ENCODE data around the gene CFAP20DC. TPM values are rescaled to one million over a fixed set of nuclear protein-coding genes. Genes with fewer than 3 reads are reported as not detected.

The CFAP20DC gene
- total and polyA plus RNA-seq, 2 experiments from 2014 or later, result 7.4 to 11.4 TPM

GRCh38 chr3:58898513-58898912, 151.3 kb downstream of the CFAP20DC start:
- Mint-ChIP-seq H3K27me3 (ENCODE audit: insufficient read depth, low read depth, poor library complexity) (no peaks in the 10 kb centered on the region), H3K36me3 (ENCODE audit: low read depth) (peaks cover 25% of the 10 kb centered on the region)
- ATAC-seq, result no peak

More at GRCh38 chr3:58898513-58898912, 151.3 kb downstream of the CFAP20DC start:
- H3K4me3 ChIP-seq, result no peak overlapping the region
- H3K36me3 ChIP-seq (ENCODE audit: insufficient read depth), result no peaks in the 10 kb centered on the region; the same call in 1 of the 2 replicates
- no peak for DNase-seq (ENCODE audit: low spot score)
- H3K4me2 ChIP-seq, result no peak overlapping the region
- H3K27me3 ChIP-seq (ENCODE audit: insufficient read depth), result no peaks in the 10 kb centered on the region
- 0 out of 2 replicates have a peak, but pooled peaks cover 7% of the 10 kb centered on the region for H3K9me2 ChIP-seq (ENCODE audit: insufficient read depth)
- TF ChIP-seq ZNF114 (CRISPR knock-in tag; IDR thresholded peaks at IDR 0.05) (no peak), STAT1 (IDR thresholded peaks at IDR 0.05; ENCODE audit: unreplicated experiment) (no peak), REST (IDR thresholded peaks at IDR 0.05; ENCODE audit: unreplicated experiment) (no peak), JUNB (IDR thresholded peaks at IDR 0.05; ENCODE audit: unreplicated experiment) (no peak), EZH2phosphoT487 (IDR thresholded peaks at IDR 0.05; ENCODE audit: unreplicated experiment) (no peak), ZNF331 (CRISPR knock-in tag; IDR thresholded peaks at IDR 0.05; ENCODE audit: low read depth) (no peak), CTCF (conservative IDR thresholded peaks at IDR 0.05; ENCODE audit: low read depth in 2 of 2) (no peak), ZNF462 (CRISPR knock-in tag; IDR thresholded peaks at IDR 0.05) (no peak), EZH2 (IDR thresholded peaks at IDR 0.05; ENCODE audit: low read depth, unreplicated experiment) (no peak), POLR2AphosphoS5 (IDR thresholded peaks at IDR 0.05; ENCODE audit: low read depth) (no peak), NANOG (IDR thresholded peaks at IDR 0.05; ENCODE audit: borderline replicate concordance) (no peak), CREB1 (CRISPR knock-in tag; IDR thresholded peaks at IDR 0.05; ENCODE audit: low read depth) (no peak), ETS1 (IDR thresholded peaks at IDR 0.05) (no peak)
- no peak overlapping the region for H3K27ac ChIP-seq (ENCODE audit: low read depth)
- H3K9me3 Mint-ChIP-seq, result peaks cover 31% of the 10 kb centered on the region
- H3K27ac Mint-ChIP-seq, result no peak overlapping the region
- no peak overlapping the region for H2AFZ ChIP-seq
- no peaks in the 10 kb centered on the region for H3K79me2 ChIP-seq (replicated peaks; ENCODE audit: insufficient read depth)
- no peak overlapping the region for H3K4me3 Mint-ChIP-seq
- peaks cover 4% of the 10 kb centered on the region; the same call in 1 of the 2 replicates for H3K4me1 ChIP-seq (ENCODE audit: insufficient read depth)
- H3K4me1 Mint-ChIP-seq, result peaks cover 5% of the 10 kb centered on the region; the same call in 2 of the 3 replicates
- no peaks in the 10 kb centered on the region for H4K20me1 ChIP-seq (replicated peaks; ENCODE audit: insufficient read depth)
- H3F3A ChIP-seq (replicated peaks; ENCODE audit: low read depth), result no peaks in the 10 kb centered on the region
